ENCODE results near the gene STAT3.

DNA sequence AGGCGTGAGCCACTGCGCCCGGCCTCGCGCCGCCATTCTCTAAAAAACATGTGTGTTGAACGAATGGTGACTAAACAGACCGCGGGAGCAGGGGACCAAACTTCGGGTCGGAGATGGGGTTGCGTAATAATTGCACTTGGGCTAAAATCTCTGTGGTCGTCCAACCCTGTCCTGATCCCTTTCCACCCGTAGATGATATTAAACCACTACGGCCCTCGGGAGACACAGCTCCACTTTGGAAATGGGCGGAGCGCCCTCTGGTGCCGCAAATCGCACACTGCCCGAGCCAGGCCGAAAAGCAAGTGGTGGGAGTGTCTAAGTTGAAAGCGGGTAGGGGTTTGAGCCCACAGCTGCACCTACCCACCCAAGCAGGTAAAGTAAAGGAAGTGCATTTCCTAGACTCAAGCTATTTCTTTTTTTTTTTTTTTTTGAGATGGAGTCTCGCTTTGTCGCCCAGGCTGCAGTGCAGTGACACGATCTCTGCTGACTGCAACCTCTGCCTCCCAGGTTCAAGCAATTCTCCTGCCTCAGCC, 17.8 kb upstream of the STAT3 start:
- TF ChIP-seq YY1 (IDR thresholded peaks at IDR 0.05; ENCODE audit: insufficient read depth, insufficient read length) (no peak), ZNF274 (IDR thresholded peaks at IDR 0.05; ENCODE audit: low read depth, low read length) (no peak), SUZ12 (IDR thresholded peaks at IDR 0.05; ENCODE audit: extremely low read depth, insufficient read depth, insufficient read length) (no peak)

Data from NT2/D1 (cell line).